ENCODE data around the gene EZR. TPM values are rescaled to one million over a fixed set of nuclear protein-coding genes. Genes with fewer than 3 reads are reported as not detected.

The EZR gene
- polyA plus RNA-seq, 2 of the 4 experiments (the other 2 are of a cell fraction), result 219 to 254 TPM

- TF ChIP-seq E2F6 (IDR thresholded peaks at IDR 0.05; ENCODE audit: borderline replicate concordance, low read depth) (no peak), EHMT2 (IDR thresholded peaks at IDR 0.05; ENCODE audit: low read depth) (no peak)
These were observed 100.6 kb downstream of the EZR start (continued) for GRCh38 chr6:158718461-158719046.

DNA sequence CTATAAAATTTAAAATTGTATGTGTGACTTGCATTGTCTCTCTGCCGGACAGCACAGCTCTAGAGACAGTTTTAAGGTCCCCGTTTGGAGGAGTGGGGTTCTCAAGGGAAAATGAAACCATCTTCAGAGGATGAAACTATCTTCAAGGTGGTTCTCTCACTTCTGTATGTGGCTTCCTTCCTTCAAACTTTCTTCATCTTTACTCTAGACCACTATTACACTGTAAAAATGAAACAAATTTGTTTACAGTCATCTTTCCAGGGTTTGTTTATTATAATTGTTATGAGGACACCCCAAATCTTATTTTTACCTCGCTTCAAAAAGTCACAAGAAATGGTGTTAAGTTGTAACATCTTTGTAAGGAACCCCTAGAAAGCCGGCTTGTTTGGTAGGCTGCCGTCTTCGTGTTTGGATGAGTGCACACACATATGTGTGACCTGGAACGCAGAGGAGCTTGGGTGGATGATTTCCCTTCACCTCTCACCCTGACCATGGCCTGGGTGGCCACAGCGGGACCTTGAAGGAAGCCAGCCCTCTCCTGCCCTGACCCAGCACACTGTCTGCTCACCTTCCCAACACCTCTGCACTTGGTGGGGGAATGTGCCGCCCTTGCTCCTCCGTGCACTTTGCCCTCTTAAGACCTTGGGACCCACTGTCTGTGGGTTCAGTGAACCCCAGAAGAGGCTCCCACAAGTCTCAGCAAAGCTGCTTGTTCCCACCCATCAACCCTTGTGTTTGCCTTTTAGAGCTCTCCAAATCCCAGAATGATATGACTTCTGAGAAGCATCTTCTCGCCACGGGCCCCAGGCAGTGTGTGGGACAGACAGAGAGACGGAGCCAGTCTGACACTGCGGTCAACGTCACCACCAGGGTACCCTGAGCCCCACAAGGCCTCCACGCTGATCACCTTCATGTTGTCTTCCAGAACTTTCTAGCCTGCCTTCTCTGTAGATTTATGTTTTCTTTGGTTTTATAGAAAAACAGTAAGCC, 101.5 kb downstream of the EZR start:
- no peak overlapping the region for H3K4me2 ChIP-seq
- ChIA-PET CTCF (interaction anchor here (0.6 to 5.4 kb wide), 16 partner anchors 10 to 282 kb away, joined by 3 to 26 read pairs (median 4); partner anchors contain the start of gene RSPH3), POLR2A (interaction anchor here (1.0 kb wide), 1 partner anchor 152 kb away, joined by 3 read pairs; no protein-coding TSS in a partner anchor)
- ATAC-seq (no peak), DNase-seq (ENCODE audit: low read depth in 1 of 2, low spot score in 1 of 2) (no peak), FAIRE-seq (no peak)
- H3K27ac ChIP-seq, result peak overlapping the region; percentile 64 to 67; a peak in 2 of 6 replicates
- TF ChIP-seq, protein P1, sequence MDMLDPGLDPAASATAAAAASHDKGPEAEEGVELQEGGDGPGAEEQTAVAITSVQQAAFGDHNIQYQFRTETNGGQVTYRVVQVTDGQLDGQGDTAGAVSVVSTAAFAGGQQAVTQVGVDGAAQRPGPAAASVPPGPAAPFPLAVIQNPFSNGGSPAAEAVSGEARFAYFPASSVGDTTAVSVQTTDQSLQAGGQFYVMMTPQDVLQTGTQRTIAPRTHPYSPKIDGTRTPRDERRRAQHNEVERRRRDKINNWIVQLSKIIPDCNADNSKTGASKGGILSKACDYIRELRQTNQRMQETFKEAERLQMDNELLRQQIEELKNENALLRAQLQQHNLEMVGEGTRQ (IDR thresholded peaks at IDR 0.05), result no peak
- TF ChIP-seq, protein P2, sequence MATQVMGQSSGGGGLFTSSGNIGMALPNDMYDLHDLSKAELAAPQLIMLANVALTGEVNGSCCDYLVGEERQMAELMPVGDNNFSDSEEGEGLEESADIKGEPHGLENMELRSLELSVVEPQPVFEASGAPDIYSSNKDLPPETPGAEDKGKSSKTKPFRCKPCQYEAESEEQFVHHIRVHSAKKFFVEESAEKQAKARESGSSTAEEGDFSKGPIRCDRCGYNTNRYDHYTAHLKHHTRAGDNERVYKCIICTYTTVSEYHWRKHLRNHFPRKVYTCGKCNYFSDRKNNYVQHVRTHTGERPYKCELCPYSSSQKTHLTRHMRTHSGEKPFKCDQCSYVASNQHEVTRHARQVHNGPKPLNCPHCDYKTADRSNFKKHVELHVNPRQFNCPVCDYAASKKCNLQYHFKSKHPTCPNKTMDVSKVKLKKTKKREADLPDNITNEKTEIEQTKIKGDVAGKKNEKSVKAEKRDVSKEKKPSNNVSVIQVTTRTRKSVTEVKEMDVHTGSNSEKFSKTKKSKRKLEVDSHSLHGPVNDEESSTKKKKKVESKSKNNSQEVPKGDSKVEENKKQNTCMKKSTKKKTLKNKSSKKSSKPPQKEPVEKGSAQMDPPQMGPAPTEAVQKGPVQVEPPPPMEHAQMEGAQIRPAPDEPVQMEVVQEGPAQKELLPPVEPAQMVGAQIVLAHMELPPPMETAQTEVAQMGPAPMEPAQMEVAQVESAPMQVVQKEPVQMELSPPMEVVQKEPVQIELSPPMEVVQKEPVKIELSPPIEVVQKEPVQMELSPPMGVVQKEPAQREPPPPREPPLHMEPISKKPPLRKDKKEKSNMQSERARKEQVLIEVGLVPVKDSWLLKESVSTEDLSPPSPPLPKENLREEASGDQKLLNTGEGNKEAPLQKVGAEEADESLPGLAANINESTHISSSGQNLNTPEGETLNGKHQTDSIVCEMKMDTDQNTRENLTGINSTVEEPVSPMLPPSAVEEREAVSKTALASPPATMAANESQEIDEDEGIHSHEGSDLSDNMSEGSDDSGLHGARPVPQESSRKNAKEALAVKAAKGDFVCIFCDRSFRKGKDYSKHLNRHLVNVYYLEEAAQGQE (IDR thresholded peaks at IDR 0.05), result no peak
- TF ChIP-seq, protein P3, sequence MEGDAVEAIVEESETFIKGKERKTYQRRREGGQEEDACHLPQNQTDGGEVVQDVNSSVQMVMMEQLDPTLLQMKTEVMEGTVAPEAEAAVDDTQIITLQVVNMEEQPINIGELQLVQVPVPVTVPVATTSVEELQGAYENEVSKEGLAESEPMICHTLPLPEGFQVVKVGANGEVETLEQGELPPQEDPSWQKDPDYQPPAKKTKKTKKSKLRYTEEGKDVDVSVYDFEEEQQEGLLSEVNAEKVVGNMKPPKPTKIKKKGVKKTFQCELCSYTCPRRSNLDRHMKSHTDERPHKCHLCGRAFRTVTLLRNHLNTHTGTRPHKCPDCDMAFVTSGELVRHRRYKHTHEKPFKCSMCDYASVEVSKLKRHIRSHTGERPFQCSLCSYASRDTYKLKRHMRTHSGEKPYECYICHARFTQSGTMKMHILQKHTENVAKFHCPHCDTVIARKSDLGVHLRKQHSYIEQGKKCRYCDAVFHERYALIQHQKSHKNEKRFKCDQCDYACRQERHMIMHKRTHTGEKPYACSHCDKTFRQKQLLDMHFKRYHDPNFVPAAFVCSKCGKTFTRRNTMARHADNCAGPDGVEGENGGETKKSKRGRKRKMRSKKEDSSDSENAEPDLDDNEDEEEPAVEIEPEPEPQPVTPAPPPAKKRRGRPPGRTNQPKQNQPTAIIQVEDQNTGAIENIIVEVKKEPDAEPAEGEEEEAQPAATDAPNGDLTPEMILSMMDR (IDR thresholded peaks at IDR 0.05), result no peak
- TF ChIP-seq, protein P4, sequence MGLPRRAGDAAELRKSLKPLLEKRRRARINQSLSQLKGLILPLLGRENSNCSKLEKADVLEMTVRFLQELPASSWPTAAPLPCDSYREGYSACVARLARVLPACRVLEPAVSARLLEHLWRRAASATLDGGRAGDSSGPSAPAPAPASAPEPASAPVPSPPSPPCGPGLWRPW (IDR thresholded peaks at IDR 0.05), result no peak
- TF ChIP-seq, protein P5, sequence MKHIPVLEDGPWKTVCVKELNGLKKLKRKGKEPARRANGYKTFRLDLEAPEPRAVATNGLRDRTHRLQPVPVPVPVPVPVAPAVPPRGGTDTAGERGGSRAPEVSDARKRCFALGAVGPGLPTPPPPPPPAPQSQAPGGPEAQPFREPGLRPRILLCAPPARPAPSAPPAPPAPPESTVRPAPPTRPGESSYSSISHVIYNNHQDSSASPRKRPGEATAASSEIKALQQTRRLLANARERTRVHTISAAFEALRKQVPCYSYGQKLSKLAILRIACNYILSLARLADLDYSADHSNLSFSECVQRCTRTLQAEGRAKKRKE (CRISPR knock-in tag; IDR thresholded peaks at IDR 0.05; ENCODE audit: low read depth), result no peak
- no peak for TF ChIP-seq RFX5 (IDR thresholded peaks at IDR 0.05)
- 68% methylated on average over 15 of the region's 16 CpGs for WGBS (ENCODE audit: missing lambda C conversion rate)
- no peaks in the 10 kb centered on the region for H3K9me3 ChIP-seq
- peaks cover 17% of the 10 kb centered on the region for H3K4me1 ChIP-seq
- H3K4me3 ChIP-seq, result no peak overlapping the region

Small RNA genes within 50 kb of the gene (small RNA-seq; reads per million reads assigned to genes)
- gene MIR3918, result 0 reads per million in 6 experiments

Other genes starting within 250 kb of the EZR start
- gene DYNLT1, start 174.6 kb downstream of the EZR start, polyA plus RNA-seq (2011; rRNA removed), result 174 and 232 TPM in 2 replicates
- gene DYNLT1, start 174.6 kb downstream of the EZR start, polyA plus RNA-seq (2017; fragmentation: RNase III; extraction: RNeasy Plus Mini Kit Qiagen cat#74134 plus additional on column Dnase treatment), result 130 to 136 TPM (median 133 TPM) in 3 replicates
- 0.63 and 1.1 TPM in 2 replicates for gene SYTL3, start 169.3 kb downstream of the EZR start, polyA plus RNA-seq (2011; rRNA removed)
- gene SYTL3, start 169.3 kb downstream of the EZR start, polyA plus RNA-seq (2017; fragmentation: RNase III; extraction: RNeasy Plus Mini Kit Qiagen cat#74134 plus additional on column Dnase treatment), result 0.89 to 1.0 TPM (median 0.92 TPM) in 3 replicates
- 2.6 TPM in 2 replicates for gene RSPH3, start 180.8 kb upstream of the EZR start, polyA plus RNA-seq (2011; rRNA removed)
- 3.1 to 4.0 TPM (median 3.6 TPM) in 3 replicates for gene RSPH3, start 180.8 kb upstream of the EZR start, polyA plus RNA-seq (2017; fragmentation: RNase III; extraction: RNeasy Plus Mini Kit Qiagen cat#74134 plus additional on column Dnase treatment)
- not detected in 2 replicates for gene TAGAP, start 225.6 kb upstream of the EZR start, polyA plus RNA-seq (2011; rRNA removed)
- not detected in 3 replicates for gene TAGAP, start 225.6 kb upstream of the EZR start, polyA plus RNA-seq (2017; fragmentation: RNase III; extraction: RNeasy Plus Mini Kit Qiagen cat#74134 plus additional on column Dnase treatment)

Data from A549 (cell line).